Ovary (tissue), 9 donors: Measurements from ENCODE around the gene CPT1C. TPM values are rescaled to one million over a fixed set of nuclear protein-coding genes. Genes with fewer than 3 reads are reported as not detected.

Experiments used
- DNase-seq, 5 donors: peaks; one replicate each; pipeline ENCODE4 v3.0.0-alpha.2; 2019 to 2020
- H3K27ac ChIP-seq, 2 donors: fragments of 200-600 bp; one replicate each; pipeline versions ENCODE4 v1.5.1 to v1.8.0; 2019 to 2022
- H3K27me3 ChIP-seq: fragments of 200-600 bp; one replicate; pipeline ENCODE4 v1.8.0; 2022
- H3K36me3 ChIP-seq: fragments of 200-600 bp; sonication (generic); one replicate; pipeline ENCODE4 v1.5.1; 2019
- H3K4me1 ChIP-seq: one replicate; pipeline ENCODE4 v1.8.1; 2013; ENCODE audit warnings: mild to moderate bottlenecking, moderate library complexity; ENCODE audit not compliant: insufficient read depth
- H3K4me3 ChIP-seq: fragments of 200-600 bp; sonication (generic); one replicate; pipeline ENCODE4 v1.5.1; 2017
- H3K9me3 ChIP-seq, 2 donors: fragments of 200-600 bp in 1 of 2; sonication (generic) in 1 of 2; one replicate each; pipeline versions ENCODE4 v1.5.1 to v1.8.1; 2013 to 2019; ENCODE audit warnings: mild to moderate bottlenecking in 1 of 2, moderate library complexity in 1 of 2
- CTCF ChIP-seq, 3 donors: fragments of 450-650 bp in 2 of 3; fragments of 200-600 bp in 1 of 3; IDR thresholded peaks; one replicate each; pipeline versions ENCODE4 v1.5.1 to v1.8.0; 2016 to 2022; ENCODE audit warnings: antibody characterized with exemption in 3 of 3, mild to moderate bottlenecking in 1 of 3
- EP300 ChIP-seq: sonication (generic); formaldehyde crosslinking; IDR thresholded peaks from one replicate; pipeline ENCODE4 v1.6.1; 2017; ENCODE audit warnings: antibody characterized with exemption
- POLR2A ChIP-seq: fragments of 450-650 bp; IDR thresholded peaks from one replicate; pipeline ENCODE4 v1.6.1; 2017; ENCODE audit warnings: antibody characterized with exemption, mild to moderate bottlenecking, moderate library complexity
- WGBS, 3 donors: extraction: QIAGEN DNeasy Blood & Tissue Kit in 1 of 3; methylation state at CpG; one replicate each; pipeline versions ENCODE4 v1.1.5 to v1.1.7; 2013 to 2017; 5-methylcytosine and 5-hydroxymethylcytosine counted together
- intact Hi-C, 4 donors: fragments of 100-400 bp; cut with DNase I; formaldehyde crosslinking; loops; one replicate each; pipeline versions ENCODE4 v1.11.0 to v1.15.1; 2022 to 2023
- polyA plus RNA-seq, 2 donors: library from polyadenylated mRNA; stranded (reverse); fragments of 200-250 nt in 1 of 2; fragments of 350-450 nt in 1 of 2; fragmentation: Illumina TruSeq in 1 of 2; extraction: RNeasy Lipid Tissue Mini Kit (QIAGEN cat#74804) in 1 of 2; gene quantifications; one replicate each; pipeline ENCODE4 v1.2.3, GENCODE V29; 2013 to 2014
- total RNA-seq, 7 donors: library from RNA; depleted of rRNA in 2 of 7; stranded (reverse); fragments of >200 nt in 2 of 7; fragmentation: NEBNext Ultra II Directional in 3 of 7; extraction: Animal tissue kit (Norgen Biotek cat#: 25700) in 3 of 7; gene quantifications; one replicate each; pipeline versions ENCODE4 v1.1.0 to v1.2.4, GENCODE V29; 2016 to 2023
- donor health status: DM: no; HTN: no; CAD: no; lungs with moderate emphysema.
- donor health status: DM: no; HTN: no; CAD: no.
- donor health status: Bipolar disorder and iron deficiency.
- donor health status: DM: yes; HTN: yes; CAD: no.
- donor health status: DM: no; HTN: no; CAD: no.
- donor health status: DM: yes; HTN: yes; CAD: no.

The CPT1C gene
- total and polyA plus RNA-seq, 9 donors, result 4.6 to 25.8 (median 12.9) TPM

GRCh38 chr19:49700563-49700962, 9.6 kb downstream of the CPT1C start:
- intact Hi-C loops, result no loop called here
- Histone ChIP-seq H3K36me3 (no peaks in the 10 kb centered on the region), H3K27me3 (no peaks in the 10 kb centered on the region), H3K4me3 (no peak overlapping the region), H3K4me1 (no peaks in the 10 kb centered on the region), H3K27ac (no peak overlapping the region), H3K9me3 (no peaks in the 10 kb centered on the region)
- TF ChIP-seq CTCF (IDR thresholded peaks at IDR 0.05) (no peak), POLR2A (no peak), EP300 (no peak)
- no peak for DNase-seq
- WGBS, 3 donors, result 70 to 76% (median 71%) methylated on average over 11 of the region's 11 CpGs

DNA sequence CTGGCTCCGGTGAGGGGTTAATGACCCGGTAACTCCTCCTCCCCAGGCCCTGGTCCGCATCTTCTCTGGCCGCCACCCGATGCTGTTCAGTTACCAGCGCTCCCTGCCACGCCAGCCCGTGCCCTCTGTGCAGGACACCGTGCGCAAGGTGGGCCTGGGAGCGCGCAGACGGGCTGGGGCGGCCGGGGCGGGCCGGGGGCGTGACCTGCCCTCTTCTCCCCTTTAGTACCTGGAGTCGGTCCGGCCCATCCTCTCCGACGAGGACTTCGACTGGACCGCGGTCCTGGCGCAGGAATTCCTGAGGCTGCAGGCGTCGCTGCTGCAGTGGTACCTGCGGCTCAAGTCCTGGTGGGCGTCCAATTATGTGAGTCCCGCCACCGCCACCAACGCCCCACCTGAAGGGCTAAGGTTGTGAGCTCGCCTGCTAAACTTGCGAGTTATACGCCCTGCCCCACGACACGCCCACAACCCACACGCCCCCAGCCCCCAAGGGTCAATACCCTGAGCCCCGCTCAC, 10.4 kb downstream of the CPT1C start:
- no peak for TF ChIP-seq EP300
- no peak for TF ChIP-seq CTCF (IDR thresholded peaks at IDR 0.05)
- TF ChIP-seq POLR2A, result no peak
- intact Hi-C loops, result no loop called here
- Histone ChIP-seq H3K4me1 (no peaks in the 10 kb centered on the region), H3K27me3 (no peaks in the 10 kb centered on the region), H3K36me3 (no peaks in the 10 kb centered on the region), H3K9me3 (no peaks in the 10 kb centered on the region), H3K27ac (no peak overlapping the region), H3K4me3 (no peak overlapping the region)
- 77 to 82% (median 80%) methylated on average over 40 of the region's 40 CpGs for WGBS, 3 donors
- DNase-seq, result no peak

- Histone ChIP-seq H3K27ac (no peak overlapping the region), H3K36me3 (no peaks in the 10 kb centered on the region), H3K27me3 (no peaks in the 10 kb centered on the region), H3K4me1 (no peaks in the 10 kb centered on the region), H3K9me3 (no peaks in the 10 kb centered on the region), H3K4me3 (no peak overlapping the region)
- 85 to 93% (median 86%) methylated on average over 22 of the region's 22 CpGs for WGBS, 3 donors
- no peak for TF ChIP-seq POLR2A
- no peak for TF ChIP-seq CTCF (IDR thresholded peaks at IDR 0.05)
- no peak for TF ChIP-seq EP300
- intact Hi-C loops, result no loop called here
- no peak for DNase-seq
These were observed 14.1 kb downstream of the CPT1C start for GRCh38 chr19:49704888-49705642.

DNA sequence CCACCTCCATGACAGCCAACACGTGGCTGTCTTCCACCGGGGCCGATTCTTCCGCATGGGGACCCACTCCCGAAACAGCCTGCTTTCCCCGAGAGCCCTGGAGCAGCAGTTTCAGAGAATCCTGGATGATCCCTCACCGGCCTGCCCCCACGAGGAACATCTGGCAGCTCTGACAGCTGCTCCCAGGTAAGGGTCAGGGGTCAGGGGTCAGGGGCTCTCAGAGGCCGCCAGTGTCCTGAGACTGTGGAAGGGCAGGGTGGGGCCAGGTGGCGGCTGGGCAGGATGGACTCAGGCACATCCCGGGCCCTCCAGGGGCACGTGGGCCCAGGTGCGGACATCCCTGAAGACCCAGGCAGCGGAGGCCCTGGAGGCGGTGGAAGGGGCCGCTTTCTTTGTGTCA, 15.0 kb downstream of the CPT1C start:
- H3K4me1 ChIP-seq, result no peaks in the 10 kb centered on the region
- H3K4me3 ChIP-seq, result no peak overlapping the region
- H3K36me3 ChIP-seq, result no peaks in the 10 kb centered on the region
- no peak overlapping the region for H3K27ac ChIP-seq
- no peaks in the 10 kb centered on the region for H3K9me3 ChIP-seq
- H3K27me3 ChIP-seq, result no peaks in the 10 kb centered on the region
- WGBS, 3 donors, result 84 to 92% (median 88%) methylated on average over 15 to 16 of the region's 16 CpGs
- intact Hi-C loops, result no loop called here
- no peak for TF ChIP-seq POLR2A
- no peak for TF ChIP-seq CTCF (IDR thresholded peaks at IDR 0.05)
- TF ChIP-seq EP300, result no peak
- no peak for DNase-seq
